Measurements from ENCODE around the gene COBLL1. TPM values are rescaled to one million over a fixed set of nuclear protein-coding genes. Genes with fewer than 3 reads are reported as not detected.

COBLL1 gene
- total RNA-seq, 2 donors from 2014 or later: 14.9 to 21.1 TPM

GRCh38 chr2:164692114-164692513 is 149.5 kb downstream of the COBLL1 start:
- peaks cover 27% of the 10 kb centered on the region for H3K36me3 ChIP-seq
- no peaks in the 10 kb centered on the region for H3K4me1 ChIP-seq
- no peak overlapping the region for H3K27ac ChIP-seq
- no peak overlapping the region for H3K4me3 ChIP-seq
- no peaks in the 10 kb centered on the region for H3K27me3 ChIP-seq
- TF ChIP-seq, protein P1, sequence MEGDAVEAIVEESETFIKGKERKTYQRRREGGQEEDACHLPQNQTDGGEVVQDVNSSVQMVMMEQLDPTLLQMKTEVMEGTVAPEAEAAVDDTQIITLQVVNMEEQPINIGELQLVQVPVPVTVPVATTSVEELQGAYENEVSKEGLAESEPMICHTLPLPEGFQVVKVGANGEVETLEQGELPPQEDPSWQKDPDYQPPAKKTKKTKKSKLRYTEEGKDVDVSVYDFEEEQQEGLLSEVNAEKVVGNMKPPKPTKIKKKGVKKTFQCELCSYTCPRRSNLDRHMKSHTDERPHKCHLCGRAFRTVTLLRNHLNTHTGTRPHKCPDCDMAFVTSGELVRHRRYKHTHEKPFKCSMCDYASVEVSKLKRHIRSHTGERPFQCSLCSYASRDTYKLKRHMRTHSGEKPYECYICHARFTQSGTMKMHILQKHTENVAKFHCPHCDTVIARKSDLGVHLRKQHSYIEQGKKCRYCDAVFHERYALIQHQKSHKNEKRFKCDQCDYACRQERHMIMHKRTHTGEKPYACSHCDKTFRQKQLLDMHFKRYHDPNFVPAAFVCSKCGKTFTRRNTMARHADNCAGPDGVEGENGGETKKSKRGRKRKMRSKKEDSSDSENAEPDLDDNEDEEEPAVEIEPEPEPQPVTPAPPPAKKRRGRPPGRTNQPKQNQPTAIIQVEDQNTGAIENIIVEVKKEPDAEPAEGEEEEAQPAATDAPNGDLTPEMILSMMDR (IDR thresholded peaks at IDR 0.05): no peak
- no peak for DNase-seq (ENCODE audit: low spot score)
- no peaks in the 10 kb centered on the region for H3K9me3 ChIP-seq

DNA sequence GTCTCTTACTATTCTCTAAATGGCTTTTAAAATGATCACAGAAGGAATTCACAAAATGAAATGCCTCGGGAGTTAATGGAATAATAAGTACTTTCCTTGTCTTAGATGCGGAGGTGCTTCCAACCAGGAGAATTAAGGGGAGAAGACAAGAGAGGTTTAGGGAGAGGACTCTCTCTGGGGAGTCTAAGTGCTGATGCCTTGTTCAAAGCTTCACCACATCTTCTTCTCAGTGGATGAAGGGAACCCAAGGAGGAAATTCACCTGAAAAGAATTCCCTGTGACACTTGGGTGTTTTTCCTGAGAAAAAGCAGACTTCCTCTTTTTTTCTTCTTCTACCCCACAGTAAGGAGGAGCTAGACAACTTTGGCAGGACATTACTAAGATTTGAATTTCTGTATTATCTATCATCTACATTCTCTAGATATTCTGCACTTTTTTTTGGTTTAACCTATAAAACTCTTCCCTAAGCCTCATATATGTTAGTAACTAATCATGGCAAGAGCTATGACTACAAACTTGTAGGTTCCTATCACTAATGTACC is 150.2 kb downstream of the COBLL1 start:
- no peaks in the 10 kb centered on the region for H3K9me3 ChIP-seq
- no peaks in the 10 kb centered on the region for H3K27me3 ChIP-seq
- peaks cover 31% of the 10 kb centered on the region for H3K36me3 ChIP-seq
- no peaks in the 10 kb centered on the region for H3K4me1 ChIP-seq
- TF ChIP-seq, protein P1 (IDR thresholded peaks at IDR 0.05): no peak
- H3K4me3 ChIP-seq: no peak overlapping the region
- no peak overlapping the region for H3K27ac ChIP-seq
- no peak for DNase-seq (ENCODE audit: low spot score)

- no peak overlapping the region for H3K27ac ChIP-seq
- peaks cover 23% of the 10 kb centered on the region for H3K36me3 ChIP-seq
- H3K4me3 ChIP-seq: no peak overlapping the region
- H3K27me3 ChIP-seq: no peaks in the 10 kb centered on the region
- DNase-seq (ENCODE audit: low spot score): no peak
- H3K4me1 ChIP-seq: no peaks in the 10 kb centered on the region
- TF ChIP-seq, protein P1 (IDR thresholded peaks at IDR 0.05): no peak
- no peaks in the 10 kb centered on the region for H3K9me3 ChIP-seq
Observed at GRCh38 chr2:164690361-164690760, 151.3 kb downstream of the COBLL1 start.

GRCh38 chr2:164688896-164689419 is 152.7 kb downstream of the COBLL1 start:
- Histone ChIP-seq H3K27ac (no peak overlapping the region), H3K9me3 (no peaks in the 10 kb centered on the region), H3K36me3 (peaks cover 19% of the 10 kb centered on the region), H3K4me3 (no peak overlapping the region), H3K4me1 (no peaks in the 10 kb centered on the region), H3K27me3 (no peaks in the 10 kb centered on the region)
- no peak for DNase-seq (ENCODE audit: low spot score)
- TF ChIP-seq, protein P1 (IDR thresholded peaks at IDR 0.05): no peak

GRCh38 chr2:164681009-164681408 is 160.6 kb downstream of the COBLL1 start:
- Histone ChIP-seq H3K9me3 (peaks cover 0 to 9% of the 10 kb centered on the region in 2 donors), H3K4me1 (no peaks in the 10 kb centered on the region), H3K27me3 (no peaks in the 10 kb centered on the region), H3K4me3 (no peak overlapping the region), H3K36me3 (no peaks in the 10 kb centered on the region), H3K27ac (no peak overlapping the region)
- DNase-seq (ENCODE audit: low spot score): no peak
- TF ChIP-seq, protein P1 (IDR thresholded peaks at IDR 0.05): no peak

DNA sequence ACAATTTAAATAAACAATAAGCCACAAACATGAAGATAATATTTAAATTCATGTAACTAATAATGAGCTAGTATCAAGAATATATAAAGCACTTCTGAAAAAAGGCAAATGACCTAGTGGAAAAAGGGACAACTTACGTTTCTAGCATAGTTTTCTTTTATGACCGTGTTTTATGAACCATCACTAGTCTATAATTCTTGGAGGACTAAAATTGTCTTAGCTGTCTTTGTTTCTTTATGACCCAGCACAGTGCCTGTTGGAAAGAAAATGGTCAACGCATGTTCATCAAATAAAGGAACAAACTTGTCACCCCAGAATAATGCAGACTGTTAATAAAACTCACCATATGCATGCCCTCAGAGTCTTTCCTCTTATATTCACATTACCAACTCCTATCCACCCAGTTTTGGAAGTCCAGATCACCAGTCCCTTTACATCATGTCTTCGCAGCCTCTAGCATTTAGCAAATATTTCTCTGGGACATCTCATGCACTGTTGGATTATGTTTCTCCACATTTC is 162.9 kb downstream of the COBLL1 start:
- Histone ChIP-seq H3K27ac (no peak overlapping the region), H3K27me3 (no peaks in the 10 kb centered on the region), H3K4me3 (no peak overlapping the region), H3K9me3 (peaks cover 0 to 9% of the 10 kb centered on the region in 2 donors), H3K4me1 (no peaks in the 10 kb centered on the region), H3K36me3 (no peaks in the 10 kb centered on the region)
- TF ChIP-seq, protein P1 (IDR thresholded peaks at IDR 0.05): no peak
- DNase-seq (ENCODE audit: low spot score): no peak

Measured in right atrium auricular region (tissue), 2 donors.